ENCODE measurements around the gene CITED2.

- no peak for TF ChIP-seq CTCF (IDR thresholded peaks at IDR 0.05)
- TF ChIP-seq EZH2phosphoT487 (IDR thresholded peaks at IDR 0.05; ENCODE audit: borderline replicate concordance, low read depth): no peak
- TF ChIP-seq, protein P1, sequence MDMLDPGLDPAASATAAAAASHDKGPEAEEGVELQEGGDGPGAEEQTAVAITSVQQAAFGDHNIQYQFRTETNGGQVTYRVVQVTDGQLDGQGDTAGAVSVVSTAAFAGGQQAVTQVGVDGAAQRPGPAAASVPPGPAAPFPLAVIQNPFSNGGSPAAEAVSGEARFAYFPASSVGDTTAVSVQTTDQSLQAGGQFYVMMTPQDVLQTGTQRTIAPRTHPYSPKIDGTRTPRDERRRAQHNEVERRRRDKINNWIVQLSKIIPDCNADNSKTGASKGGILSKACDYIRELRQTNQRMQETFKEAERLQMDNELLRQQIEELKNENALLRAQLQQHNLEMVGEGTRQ (IDR thresholded peaks at IDR 0.05; ENCODE audit: borderline replicate concordance, low read depth, low read length): no peak
- no peak for TF ChIP-seq MAX (IDR thresholded peaks at IDR 0.05; ENCODE audit: low read depth)
- TF ChIP-seq, protein P2, sequence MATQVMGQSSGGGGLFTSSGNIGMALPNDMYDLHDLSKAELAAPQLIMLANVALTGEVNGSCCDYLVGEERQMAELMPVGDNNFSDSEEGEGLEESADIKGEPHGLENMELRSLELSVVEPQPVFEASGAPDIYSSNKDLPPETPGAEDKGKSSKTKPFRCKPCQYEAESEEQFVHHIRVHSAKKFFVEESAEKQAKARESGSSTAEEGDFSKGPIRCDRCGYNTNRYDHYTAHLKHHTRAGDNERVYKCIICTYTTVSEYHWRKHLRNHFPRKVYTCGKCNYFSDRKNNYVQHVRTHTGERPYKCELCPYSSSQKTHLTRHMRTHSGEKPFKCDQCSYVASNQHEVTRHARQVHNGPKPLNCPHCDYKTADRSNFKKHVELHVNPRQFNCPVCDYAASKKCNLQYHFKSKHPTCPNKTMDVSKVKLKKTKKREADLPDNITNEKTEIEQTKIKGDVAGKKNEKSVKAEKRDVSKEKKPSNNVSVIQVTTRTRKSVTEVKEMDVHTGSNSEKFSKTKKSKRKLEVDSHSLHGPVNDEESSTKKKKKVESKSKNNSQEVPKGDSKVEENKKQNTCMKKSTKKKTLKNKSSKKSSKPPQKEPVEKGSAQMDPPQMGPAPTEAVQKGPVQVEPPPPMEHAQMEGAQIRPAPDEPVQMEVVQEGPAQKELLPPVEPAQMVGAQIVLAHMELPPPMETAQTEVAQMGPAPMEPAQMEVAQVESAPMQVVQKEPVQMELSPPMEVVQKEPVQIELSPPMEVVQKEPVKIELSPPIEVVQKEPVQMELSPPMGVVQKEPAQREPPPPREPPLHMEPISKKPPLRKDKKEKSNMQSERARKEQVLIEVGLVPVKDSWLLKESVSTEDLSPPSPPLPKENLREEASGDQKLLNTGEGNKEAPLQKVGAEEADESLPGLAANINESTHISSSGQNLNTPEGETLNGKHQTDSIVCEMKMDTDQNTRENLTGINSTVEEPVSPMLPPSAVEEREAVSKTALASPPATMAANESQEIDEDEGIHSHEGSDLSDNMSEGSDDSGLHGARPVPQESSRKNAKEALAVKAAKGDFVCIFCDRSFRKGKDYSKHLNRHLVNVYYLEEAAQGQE (IDR thresholded peaks at IDR 0.05; ENCODE audit: low read depth, low read length): no peak
- no peak for TF ChIP-seq YY1 (IDR thresholded peaks at IDR 0.05; ENCODE audit: low read depth)
- TF ChIP-seq POLR2AphosphoS5 (IDR thresholded peaks at IDR 0.05; ENCODE audit: low read depth, low read length): no peak
- no peak for TF ChIP-seq MXI1 (IDR thresholded peaks at IDR 0.05; ENCODE audit: low read depth, low read length)
- TF ChIP-seq GABPA (IDR thresholded peaks at IDR 0.05; ENCODE audit: low read depth): no peak
- TF ChIP-seq TAF1 (IDR thresholded peaks at IDR 0.05; ENCODE audit: borderline replicate concordance, low read depth, low read length): no peak
These were observed 34.6 kb upstream of the CITED2 start for GRCh38 chr6:139409026-139409425.
